ENCODE measurements around the gene SNX18. TPM values are rescaled to one million over a fixed set of nuclear protein-coding genes. Genes with fewer than 3 reads are reported as not detected.
"Not testable (repeated sequence)": the region's sequence is repeated elsewhere in the genome, so short reads cannot be mapped to it uniquely, and the experiment has no call there.

The SNX18 gene
- total RNA-seq, 1 donor, result 15.9 TPM

DNA sequence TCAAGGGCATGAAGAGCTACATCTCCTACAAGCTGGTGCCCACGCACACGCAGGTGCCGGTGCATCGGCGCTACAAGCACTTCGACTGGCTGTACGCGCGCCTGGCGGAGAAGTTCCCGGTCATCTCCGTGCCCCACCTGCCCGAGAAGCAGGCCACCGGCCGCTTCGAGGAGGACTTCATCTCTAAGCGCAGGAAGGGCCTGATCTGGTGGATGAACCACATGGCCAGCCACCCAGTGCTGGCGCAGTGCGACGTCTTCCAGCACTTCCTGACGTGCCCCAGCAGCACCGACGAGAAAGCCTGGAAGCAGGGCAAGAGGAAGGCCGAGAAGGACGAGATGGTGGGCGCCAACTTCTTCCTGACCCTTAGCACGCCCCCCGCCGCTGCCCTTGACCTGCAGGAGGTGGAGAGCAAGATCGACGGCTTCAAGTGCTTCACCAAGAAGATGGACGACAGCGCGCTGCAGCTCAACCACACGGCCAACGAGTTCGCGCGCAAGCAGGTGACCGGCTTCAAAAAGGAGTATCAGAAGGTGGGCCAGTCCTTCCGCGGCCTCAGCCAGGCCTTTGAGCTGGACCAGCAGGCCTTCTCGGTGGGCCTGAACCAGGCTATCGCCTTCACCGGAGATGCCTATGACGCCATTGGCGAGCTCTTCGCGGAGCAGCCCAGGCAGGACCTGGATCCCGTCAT, 1.4 kb downstream of the SNX18 start:
- no peak for DNase-seq (ENCODE audit: low read depth in 2 of 3, low spot score in 2 of 3)

- DNase-seq (ENCODE audit: low read depth in 2 of 3, low spot score in 2 of 3), result no peak
These were observed 1.9 kb downstream of the SNX18 start for GRCh38 chr5:54519509-54519876.

DNA sequence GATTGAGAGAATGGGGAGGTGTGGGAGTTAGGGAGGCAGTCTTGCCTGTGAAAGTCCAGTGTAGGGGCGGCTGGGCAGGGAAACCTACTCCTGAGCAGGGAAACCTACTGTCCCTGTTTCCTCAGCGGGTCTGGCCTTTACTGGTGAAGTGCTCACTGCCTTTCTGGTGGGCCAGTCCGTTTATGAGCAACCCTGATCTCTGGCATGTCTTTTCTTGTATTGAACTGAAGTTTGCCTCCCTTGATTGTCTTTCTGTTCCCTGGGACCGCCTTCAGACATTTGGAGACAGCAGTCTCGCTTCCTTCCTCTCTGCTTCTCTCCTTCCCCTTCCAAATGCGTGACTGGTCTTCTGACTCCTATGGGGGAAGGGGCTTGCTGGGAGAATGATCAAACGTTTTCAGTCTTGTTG, 2.9 kb downstream of the SNX18 start:
- DNase-seq (ENCODE audit: low read depth in 2 of 3, low spot score in 2 of 3), result peak in 1 of 3 donors; percentile 31

- DNase-seq (ENCODE audit: low read depth in 2 of 3, low spot score in 2 of 3), result no peak
These were observed 3.4 kb downstream of the SNX18 start for GRCh38 chr5:54520940-54521339.

DNA sequence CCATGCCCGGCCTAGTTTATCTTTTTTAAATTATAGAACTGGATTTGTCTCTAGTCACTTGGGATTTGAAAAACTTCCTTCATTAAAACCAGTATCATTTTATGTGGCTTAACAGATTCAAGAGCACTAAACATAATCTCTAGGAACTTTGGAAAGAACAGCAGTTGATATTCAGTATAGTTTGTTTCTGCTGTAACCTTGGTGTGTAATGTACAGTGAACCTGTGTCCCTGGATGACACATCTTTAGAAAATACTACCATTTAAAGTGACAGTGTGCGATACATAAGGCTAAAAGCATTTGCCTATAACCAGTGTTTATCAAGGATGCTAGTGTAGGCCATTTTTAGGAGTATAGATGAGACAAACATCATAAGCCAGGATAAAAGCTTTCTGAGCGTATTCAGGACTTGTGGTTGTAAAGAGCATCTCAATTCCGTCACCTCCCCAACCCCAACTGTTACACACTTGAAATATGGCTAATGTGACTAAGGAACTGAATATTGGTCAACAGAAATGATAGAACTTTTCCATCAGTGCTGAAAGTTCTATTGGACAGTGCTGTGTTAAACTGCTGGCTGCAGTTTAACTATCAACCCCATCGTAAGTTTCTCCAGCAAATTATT, 4.4 kb downstream of the SNX18 start:
- no peak for DNase-seq (ENCODE audit: low read depth in 2 of 3, low spot score in 2 of 3)

GRCh38 chr5:54523534-54523933, 6.0 kb downstream of the SNX18 start:
- no peak for DNase-seq (ENCODE audit: low read depth in 2 of 3, low spot score in 2 of 3)

- no peak for DNase-seq (ENCODE audit: low read depth in 2 of 3, low spot score in 2 of 3)
These were observed 6.5 kb downstream of the SNX18 start for GRCh38 chr5:54524082-54524481.

GRCh38 chr5:54524704-54525103, 7.1 kb downstream of the SNX18 start:
- no peak for DNase-seq (ENCODE audit: low read depth in 2 of 3, low spot score in 2 of 3)

DNA sequence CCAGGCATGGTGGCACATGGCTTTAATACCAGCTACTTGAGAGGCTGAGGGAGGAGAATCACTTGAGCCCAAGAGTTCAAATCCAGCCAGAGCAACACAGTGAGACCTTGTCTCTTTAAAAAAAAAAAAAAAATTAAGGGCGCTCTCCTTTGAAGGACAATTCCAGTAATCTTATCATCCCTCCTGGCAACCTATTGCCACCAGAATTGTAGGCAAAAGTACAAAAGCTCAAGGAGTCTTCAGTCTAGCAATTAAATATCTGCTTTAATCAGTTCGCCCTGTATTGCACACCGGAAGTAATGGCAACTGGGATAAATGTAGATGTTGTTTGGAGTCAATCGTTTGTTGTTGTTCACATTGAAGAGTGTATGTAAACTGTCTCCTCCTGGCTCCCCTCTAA, 7.7 kb downstream of the SNX18 start:
- no peak for DNase-seq (ENCODE audit: low read depth in 2 of 3, low spot score in 2 of 3)

DNA sequence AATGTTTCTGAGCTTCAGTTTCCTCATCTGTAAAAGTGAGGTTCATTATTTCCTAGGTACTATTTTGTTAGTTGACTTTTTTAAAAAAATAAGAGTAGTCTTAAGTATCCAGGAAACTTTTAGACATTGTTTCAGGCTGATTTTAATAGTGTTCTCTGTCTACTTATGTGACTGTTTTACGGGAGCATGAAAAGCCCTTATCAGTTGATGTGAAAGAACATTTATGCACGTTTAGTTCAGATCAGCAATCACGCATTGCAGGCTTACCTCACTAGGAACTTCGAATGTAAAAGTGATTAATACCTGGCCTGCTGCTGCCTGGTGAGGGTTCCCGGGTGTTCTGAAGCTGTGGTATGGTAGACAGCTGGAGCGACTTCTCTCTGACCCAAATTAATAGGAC, 8.1 kb downstream of the SNX18 start:
- DNase-seq (ENCODE audit: low read depth in 2 of 3, low spot score in 2 of 3), result no peak

- no peak for DNase-seq (ENCODE audit: low read depth in 2 of 3, low spot score in 2 of 3)
These were observed 9.2 kb downstream of the SNX18 start for GRCh38 chr5:54526604-54527288.

- no peak for DNase-seq (ENCODE audit: low read depth in 2 of 3, low spot score in 2 of 3)
These were observed 11.2 kb downstream of the SNX18 start for GRCh38 chr5:54528633-54529209.

DNA sequence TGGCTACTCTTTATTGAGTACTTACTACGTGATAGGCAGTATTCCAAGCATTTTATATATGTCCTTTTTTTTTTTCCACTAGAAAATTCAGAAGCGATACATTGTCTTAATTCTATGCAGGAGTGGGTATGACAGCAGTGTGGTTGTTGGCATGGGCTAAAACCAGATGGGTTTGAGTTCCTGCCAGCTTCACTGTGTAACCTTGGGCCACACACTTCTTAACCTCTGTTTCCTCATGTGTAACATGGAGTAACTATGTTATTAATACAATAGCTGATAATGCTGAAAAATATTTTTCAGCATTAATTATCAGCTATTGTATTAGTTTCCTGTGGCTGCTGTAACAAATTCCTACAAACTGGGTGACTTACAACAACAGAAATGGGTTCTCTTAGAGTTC, 12.0 kb downstream of the SNX18 start:
- DNase-seq (ENCODE audit: low read depth in 2 of 3, low spot score in 2 of 3), result no peak

- no peak for DNase-seq (ENCODE audit: low read depth in 2 of 3, low spot score in 2 of 3)
These were observed 14.0 kb downstream of the SNX18 start for GRCh38 chr5:54531546-54531945.

GRCh38 chr5:54533541-54534190, 16.1 kb downstream of the SNX18 start:
- no peak for DNase-seq (ENCODE audit: low read depth in 2 of 3, low spot score in 2 of 3)

GRCh38 chr5:54534191-54535004, 16.8 kb downstream of the SNX18 start:
- DNase-seq (ENCODE audit: low read depth in 2 of 3, low spot score in 2 of 3), result no peak

GRCh38 chr5:54535149-54535844, 17.7 kb downstream of the SNX18 start:
- no peak for DNase-seq (ENCODE audit: low read depth in 2 of 3, low spot score in 2 of 3)

GRCh38 chr5:54536375-54536774, 18.8 kb downstream of the SNX18 start:
- not testable (repeated sequence) for DNase-seq (ENCODE audit: low read depth in 2 of 3, low spot score in 2 of 3)

GRCh38 chr5:54536861-54537260, 19.3 kb downstream of the SNX18 start:
- DNase-seq (ENCODE audit: low read depth in 2 of 3, low spot score in 2 of 3), result not testable (repeated sequence)

GRCh38 chr5:54537725-54538124, 20.2 kb downstream of the SNX18 start:
- no peak for DNase-seq (ENCODE audit: low read depth in 2 of 3, low spot score in 2 of 3)
